ENCODE results near the gene CHTF18.

CHTF18 gene

GRCh38 chr16:794853-795466 is 6.5 kb downstream of the CHTF18 start:
- DNase-seq: no peak

DNA sequence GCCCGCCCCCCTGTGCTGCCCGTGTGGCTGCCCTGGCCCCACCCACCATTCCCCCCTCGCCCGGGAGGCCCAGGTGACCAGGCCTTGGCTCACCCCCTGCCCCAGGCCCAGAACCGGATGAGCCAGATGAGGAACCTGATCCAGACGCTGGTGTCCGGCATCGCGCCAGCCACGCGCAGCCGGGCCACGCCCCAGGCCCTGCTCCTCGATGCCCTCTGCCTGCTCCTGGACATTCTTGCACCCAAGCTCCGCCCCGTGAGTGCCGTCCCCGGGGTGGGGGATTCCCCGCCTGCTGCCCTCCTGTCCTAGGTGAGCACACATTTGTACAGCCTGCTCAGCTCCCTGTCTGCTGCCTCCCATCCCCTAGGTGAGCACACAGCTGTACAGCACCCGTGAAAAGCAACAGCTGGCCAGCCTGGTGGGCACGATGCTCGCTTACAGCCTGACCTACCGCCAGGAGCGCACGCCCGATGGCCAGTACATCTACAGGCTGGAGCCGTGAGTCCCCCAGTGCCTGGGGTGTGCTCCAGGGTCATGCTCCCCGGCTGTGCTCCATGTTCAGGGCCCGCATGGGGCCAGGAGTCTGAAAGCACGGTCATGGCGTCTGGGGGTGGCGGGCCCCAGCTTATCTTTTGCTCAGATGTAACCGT is 7.3 kb downstream of the CHTF18 start:
- DNase-seq: no peak

DNA sequence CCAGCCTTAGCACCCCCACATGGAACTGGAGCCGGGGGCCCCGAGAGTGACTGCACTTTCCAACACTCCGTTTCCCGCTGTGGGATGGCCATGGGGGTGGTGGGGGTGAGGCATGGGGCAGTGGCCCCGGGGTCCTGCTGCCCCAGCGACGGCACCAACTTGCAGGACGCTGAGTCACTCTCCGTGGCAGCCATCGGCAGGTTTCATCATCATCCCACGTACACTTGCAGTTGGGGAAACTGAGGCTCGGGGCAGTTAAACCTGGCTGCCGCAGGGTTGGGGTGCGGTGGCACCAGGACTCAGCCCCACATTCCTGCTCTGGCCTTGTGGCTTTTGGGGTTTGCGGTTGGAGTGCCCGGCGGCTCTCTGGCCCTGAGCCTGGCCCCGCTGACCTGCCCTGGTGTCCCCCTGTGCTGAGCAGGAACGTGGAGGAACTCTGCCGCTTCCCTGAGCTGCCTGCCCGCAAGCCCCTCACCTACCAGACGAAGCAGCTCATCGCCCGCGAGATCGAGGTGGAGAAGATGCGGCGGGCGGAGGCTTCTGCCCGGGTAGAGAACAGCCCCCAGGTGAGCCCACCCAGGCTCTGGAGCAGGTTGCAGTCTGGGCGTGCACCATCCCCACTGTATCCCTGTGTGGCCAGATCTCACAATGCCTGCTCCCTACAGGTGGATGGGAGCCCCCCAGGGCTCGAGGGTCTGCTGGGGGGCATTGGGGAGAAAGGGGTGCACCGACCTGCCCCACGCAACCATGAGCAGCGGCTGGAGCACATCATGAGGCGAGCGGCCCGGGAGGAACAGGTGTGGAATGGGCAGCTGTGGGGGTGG is 8.1 kb downstream of the CHTF18 start:
- no peak for DNase-seq

GRCh38 chr16:797120-797420 is 8.7 kb downstream of the CHTF18 start:
- no peak for DNase-seq

DNA sequence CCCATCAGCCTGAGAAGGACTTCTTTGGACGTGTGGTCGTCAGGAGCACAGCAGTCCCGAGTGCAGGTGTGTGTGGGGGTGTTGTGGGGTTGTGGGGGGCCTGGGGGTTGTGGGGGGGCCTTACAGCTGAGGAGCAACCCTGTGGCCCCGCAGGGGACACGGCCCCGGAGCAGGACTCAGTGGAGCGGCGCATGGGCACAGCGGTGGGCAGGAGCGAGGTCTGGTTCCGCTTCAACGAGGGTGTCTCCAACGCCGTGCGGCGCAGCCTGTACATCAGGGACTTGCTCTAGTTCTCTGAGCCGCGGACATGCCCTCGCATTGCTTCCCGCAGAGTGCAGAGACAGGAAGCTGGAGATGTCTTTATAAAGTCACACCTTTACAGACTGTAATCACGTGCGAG is 9.3 kb downstream of the CHTF18 start:
- DNase-seq: no peak

- no peak for DNase-seq
Observed at GRCh38 chr16:798666-799065, 10.2 kb downstream of the CHTF18 start.

DNA sequence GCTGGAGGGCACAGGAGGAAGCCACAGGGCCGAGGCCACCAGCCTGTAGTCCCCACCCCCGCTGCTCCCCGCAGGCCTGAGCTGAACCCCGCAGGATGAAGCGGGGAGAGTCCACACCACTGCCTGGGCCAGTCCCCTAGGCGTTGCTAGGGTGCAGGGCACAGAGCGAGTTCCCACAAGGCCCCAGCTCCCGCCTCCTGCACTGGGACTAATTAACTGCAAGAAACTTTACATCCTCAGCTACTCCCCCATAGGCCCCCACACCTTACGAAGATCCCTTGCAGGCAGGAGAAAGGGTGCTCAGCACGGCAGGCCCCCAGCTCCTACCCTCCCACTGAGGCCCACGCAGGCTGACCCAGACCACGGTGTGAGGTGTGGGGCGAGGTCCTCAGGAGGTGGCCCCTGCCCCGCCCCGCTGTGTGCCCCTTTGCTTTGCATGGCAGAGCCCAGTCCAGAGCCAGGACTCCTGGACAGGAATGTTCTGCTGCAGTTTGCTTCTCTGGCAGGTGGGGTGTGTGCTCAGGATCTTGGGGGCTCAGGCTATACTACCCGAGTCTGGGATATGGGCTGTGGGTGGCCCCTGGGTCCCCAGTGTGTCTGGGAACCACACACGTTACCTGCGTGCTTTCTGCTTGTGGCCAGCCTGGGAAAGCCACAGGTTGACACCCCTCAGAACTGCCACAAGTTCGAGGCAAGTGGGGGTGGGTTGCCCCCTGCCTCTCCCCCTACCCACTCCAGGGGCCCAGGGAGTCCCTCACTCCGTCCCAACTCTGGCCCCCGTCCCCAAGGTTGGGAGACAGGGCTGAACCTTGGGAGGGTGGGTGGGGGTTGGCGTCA is 10.9 kb downstream of the CHTF18 start:
- no peak for DNase-seq

- DNase-seq: no peak
Observed at GRCh38 chr16:799948-800833, 11.8 kb downstream of the CHTF18 start, which contains the start of gene GNG13. Gene GNG13 (minus strand): TSS chr16:800734. CDS start chr16:799077, 1,657 bp downstream.

DNA sequence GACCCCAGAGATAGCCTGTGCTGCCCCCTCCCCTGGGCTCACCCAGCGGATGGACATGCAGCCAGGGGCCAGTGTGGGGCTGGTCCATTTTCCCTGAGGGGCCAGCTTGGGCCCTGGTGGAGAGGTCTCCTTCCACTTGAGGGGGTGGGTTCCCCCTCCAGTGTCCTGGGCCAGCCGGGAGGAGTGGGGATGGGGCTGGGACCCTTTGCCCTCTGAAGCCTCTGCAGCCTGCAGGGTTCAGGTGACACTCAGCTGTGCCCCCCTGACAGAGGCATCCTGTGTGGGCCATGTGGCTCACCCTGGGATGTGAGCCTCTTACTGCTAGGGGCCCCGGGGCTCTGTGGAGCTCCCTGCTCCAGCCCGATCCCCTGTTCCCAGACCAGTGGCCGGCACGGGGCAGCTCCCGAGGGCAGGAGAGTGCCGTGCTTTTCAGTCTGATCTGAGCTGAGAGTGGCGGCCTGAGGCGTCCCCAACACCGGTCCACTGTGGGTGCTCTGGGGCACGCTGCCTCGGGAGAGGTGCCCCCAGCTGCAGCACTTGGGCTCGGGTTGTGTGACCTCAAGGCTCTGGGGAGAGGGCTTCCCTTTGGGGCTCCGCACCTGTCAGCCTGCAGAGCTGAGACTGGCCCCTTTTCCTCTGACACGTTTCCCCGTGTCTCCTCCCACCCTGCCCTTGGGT is 12.6 kb downstream of the CHTF18 start:
- DNase-seq: no peak

GRCh38 chr16:801584-802363 is 13.4 kb downstream of the CHTF18 start:
- DNase-seq: no peak

DNA sequence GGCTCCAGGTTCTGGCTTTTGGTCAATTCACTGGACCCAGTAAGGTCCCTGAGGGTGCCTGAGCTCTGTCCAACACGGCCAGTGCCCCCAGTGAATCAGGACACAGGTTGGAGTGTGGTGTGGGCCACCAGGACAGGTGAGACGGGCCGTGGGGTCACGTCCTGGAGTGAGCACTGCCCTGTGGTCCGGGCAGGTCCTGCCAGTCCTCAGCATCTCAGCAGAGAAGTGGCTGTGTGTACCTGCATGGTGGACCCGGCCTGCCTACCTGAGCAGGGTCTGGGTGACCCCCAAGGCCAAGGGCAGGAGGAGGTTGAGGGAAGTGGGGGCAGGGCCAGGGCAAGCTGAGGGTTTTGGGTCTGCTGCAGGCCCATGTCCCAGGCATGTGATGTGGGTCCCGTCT is 14.0 kb downstream of the CHTF18 start:
- no peak for DNase-seq

GRCh38 chr16:802914-803753 is 14.7 kb downstream of the CHTF18 start:
- DNase-seq: no peak

GRCh38 chr16:803754-804080 is 15.3 kb downstream of the CHTF18 start:
- DNase-seq: no peak

DNA sequence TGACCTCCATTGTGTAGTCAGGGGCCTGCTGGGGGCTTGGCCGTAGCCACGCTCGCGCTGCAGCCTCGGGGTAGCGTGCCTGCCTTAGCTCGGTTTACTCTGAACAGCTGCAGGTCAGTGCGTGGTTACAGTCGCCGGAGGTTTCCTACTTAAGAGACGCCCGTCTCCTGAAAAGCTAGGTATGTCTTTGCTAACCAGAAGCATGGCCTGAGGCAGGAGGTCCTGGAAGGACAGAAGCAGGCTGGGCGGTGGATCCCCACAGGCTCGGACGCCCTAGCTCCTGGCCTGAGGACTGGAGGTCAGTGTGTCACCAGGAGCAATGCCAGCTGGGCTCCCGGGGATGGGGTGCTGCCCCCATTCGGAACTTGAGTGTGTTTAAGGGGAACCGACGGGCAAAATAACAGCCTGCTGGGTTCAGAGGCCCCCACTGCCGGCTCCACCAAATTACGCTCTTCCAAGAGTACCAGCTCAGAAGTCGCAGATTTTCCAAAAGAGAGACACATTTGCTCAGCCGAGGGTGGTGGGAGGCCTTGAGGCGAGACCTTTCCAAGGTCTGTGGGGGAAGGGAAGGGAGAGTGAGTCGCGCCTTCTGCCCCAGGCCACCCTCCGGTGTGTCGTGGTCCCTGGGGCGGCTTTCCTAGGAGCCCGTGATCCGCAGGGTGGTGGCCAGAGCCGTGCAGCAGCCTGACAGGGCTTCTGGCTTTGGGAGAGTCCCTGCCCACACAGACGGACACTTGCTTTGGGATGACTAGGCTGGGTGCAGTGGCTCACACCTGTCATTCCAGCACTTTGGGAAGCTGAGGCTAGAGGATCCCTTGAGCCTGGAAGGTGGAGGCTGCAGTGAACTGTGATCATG is 16.0 kb downstream of the CHTF18 start:
- DNase-seq: no peak

- DNase-seq: no peak
Observed at GRCh38 chr16:805474-805873, 17.1 kb downstream of the CHTF18 start.

GRCh38 chr16:807347-808084 is 19.1 kb downstream of the CHTF18 start:
- no peak for DNase-seq

- no peak for DNase-seq
Observed at GRCh38 chr16:808085-808386, 19.6 kb downstream of the CHTF18 start.

GRCh38 chr16:813204-813915 is 24.9 kb downstream of the CHTF18 start:
- no peak for DNase-seq
